Fibroblast of lung (primary cell): ENCODE results near the gene STK32C. TPM values are rescaled to one million over a fixed set of nuclear protein-coding genes. Genes with fewer than 3 reads are reported as not detected.

Experiments
- DNase-seq, 2 donors: peaks; one replicate each; pipeline versions ENCODE4 v3.0.0 to v3.0.0-alpha.2; 2010; ENCODE audit warnings: low read depth in 2 of 2
- H2AFZ ChIP-seq: 2 replicates; pipeline ENCODE4 v1.5.1; 2012; ENCODE audit warnings: low read length, control low read depth, inconsistent platforms
- H3K27ac ChIP-seq: 2 replicates; pipeline ENCODE4 v1.5.1; 2011; ENCODE audit warnings: low read length, control low read depth; ENCODE audit not compliant: insufficient read depth
- H3K27me3 ChIP-seq: 2 replicates; pipeline ENCODE4 v1.5.1; 2011; ENCODE audit warnings: mild to moderate bottlenecking, low read length; ENCODE audit not compliant: control insufficient read depth, insufficient read depth
- H3K36me3 ChIP-seq: 2 replicates; pipeline ENCODE4 v1.5.1; 2011; ENCODE audit warnings: low read length; ENCODE audit not compliant: control insufficient read depth, insufficient read depth
- H3K4me1 ChIP-seq: 2 replicates; pipeline ENCODE4 v1.5.1; 2011; ENCODE audit warnings: low read length; ENCODE audit not compliant: control insufficient read depth, insufficient read depth; ENCODE audit errors: extremely low read depth
- H3K4me2 ChIP-seq: 2 replicates; pipeline ENCODE4 v1.5.1; 2011; ENCODE audit warnings: low read length, control low read depth; ENCODE audit not compliant: insufficient read depth; ENCODE audit errors: extremely low read depth
- H3K4me3 ChIP-seq, 4 experiments: fragments of 200-600 bp in 1 of 4; sonication (generic) in 1 of 4; replicated peaks in 1 of 4; 2 replicates each; pipeline ENCODE4 v1.5.1; 2011 to 2016; ENCODE audit warnings: low read length in 4 of 4, low read depth in 3 of 4, mild to moderate bottlenecking in 3 of 4, control low read depth in 2 of 4, inconsistent platforms in 1 of 4, mixed read lengths in 1 of 4; ENCODE audit not compliant: insufficient read depth in 1 of 4; ENCODE audit errors: control extremely low read depth in 1 of 4
- H3K79me2 ChIP-seq: 2 replicates; pipeline ENCODE4 v1.5.1; 2012; ENCODE audit warnings: mild to moderate bottlenecking, low read length, inconsistent platforms; ENCODE audit not compliant: control insufficient read depth, insufficient read depth
- H3K9ac ChIP-seq: 2 replicates; pipeline ENCODE4 v1.5.1; 2011; ENCODE audit warnings: mild to moderate bottlenecking, low read length, control low read depth; ENCODE audit not compliant: insufficient read depth
- H3K9me3 ChIP-seq: 2 replicates; pipeline ENCODE4 v1.5.1; 2012; ENCODE audit warnings: low read depth, low read length; ENCODE audit not compliant: control insufficient read depth, insufficient read depth
- H4K20me1 ChIP-seq: 2 replicates; pipeline ENCODE4 v1.5.1; 2011; ENCODE audit warnings: low read length; ENCODE audit not compliant: control insufficient read depth, insufficient read depth; ENCODE audit errors: extremely low read depth
- CTCF ChIP-seq, 2 donors: IDR thresholded peaks in 1 of 2; conservative IDR thresholded peaks in 1 of 2; 1 replicate in 1 of 2; 2 replicates in 1 of 2; pipeline ENCODE4 v1.5.1; 2011 to 2012; ENCODE audit warnings: low read length in 2 of 2, control low read depth in 1 of 2, inconsistent platforms in 1 of 2, low read depth in 1 of 2, mild to moderate bottlenecking in 1 of 2
- EZH2 ChIP-seq: IDR thresholded peaks from 2 replicates; pipeline ENCODE4 v1.5.1; 2012; ENCODE audit warnings: low read length, control low read depth, mild to moderate bottlenecking; ENCODE audit errors: missing control alignments
- polyA plus RNA-seq, 2 donors: library from polyadenylated mRNA; depleted of rRNA in 1 of 2; stranded (reverse) in 1 of 2; unstranded in 1 of 2; fragments of >200 nt; gene quantifications; 2 replicates each; pipeline ENCODE4 v1.2.1, GENCODE V29; 2011 to 2012; ENCODE audit warnings: missing spikeins in 1 of 2
- total RNA-seq: library from RNA; depleted of rRNA; stranded (reverse); fragments of >200 nt; gene quantifications from 2 replicates; pipeline ENCODE4 v1.2.1, GENCODE V29; 2014

The STK32C gene
- total and polyA plus RNA-seq, 2 donors (not counting 1 experiment from before 2014, with no cell fraction given): 4.4 to 21.5 TPM

- Histone ChIP-seq H3K9me3 (no peaks in the 10 kb centered on the region), H3K27me3 (no peaks in the 10 kb centered on the region), H3K4me1 (no peaks in the 10 kb centered on the region), H2AFZ (no peak overlapping the region), H3K27ac (no peak overlapping the region), H4K20me1 (no peaks in the 10 kb centered on the region), H3K4me3 (no peak overlapping the region), H3K36me3 (no peaks in the 10 kb centered on the region), H3K4me2 (no peak overlapping the region), H3K9ac (no peak overlapping the region), H3K79me2 (no peaks in the 10 kb centered on the region)
- no peak for TF ChIP-seq CTCF (conservative IDR thresholded peaks at IDR 0.05 in 1 of 2, IDR thresholded peaks at IDR 0.05 in 1 of 2; ENCODE audit: low read depth in 1 of 2, low read length in 2 of 2)
- TF ChIP-seq EZH2: no peak
- DNase-seq: no peak
Measured at GRCh38 chr10:132350391-132350790, 42.6 kb upstream of the STK32C start.

- Histone ChIP-seq H3K4me3 (no peak overlapping the region), H4K20me1 (no peaks in the 10 kb centered on the region), H3K4me1 (no peaks in the 10 kb centered on the region), H3K79me2 (no peaks in the 10 kb centered on the region), H3K27me3 (no peaks in the 10 kb centered on the region), H3K36me3 (no peaks in the 10 kb centered on the region), H3K27ac (no peak overlapping the region), H3K9ac (no peak overlapping the region), H3K4me2 (no peak overlapping the region), H2AFZ (no peak overlapping the region), H3K9me3 (no peaks in the 10 kb centered on the region)
- DNase-seq: no peak
- no peak for TF ChIP-seq CTCF (conservative IDR thresholded peaks at IDR 0.05 in 1 of 2, IDR thresholded peaks at IDR 0.05 in 1 of 2; ENCODE audit: low read depth in 1 of 2, low read length in 2 of 2)
- no peak for TF ChIP-seq EZH2
Measured at GRCh38 chr10:132349766-132350165, 42.0 kb upstream of the STK32C start.

GRCh38 chr10:132347931-132348267 is 40.1 kb upstream of the STK32C start:
- no peaks in the 10 kb centered on the region for H3K27me3 ChIP-seq
- H3K4me1 ChIP-seq: no peaks in the 10 kb centered on the region
- no peak overlapping the region for H3K27ac ChIP-seq

More at GRCh38 chr10:132347931-132348267, 40.1 kb upstream of the STK32C start:
- no peak overlapping the region for H3K4me3 ChIP-seq
- H3K9ac ChIP-seq: no peak overlapping the region
- TF ChIP-seq EZH2 (no peak), CTCF (conservative IDR thresholded peaks at IDR 0.05 in 1 of 2, IDR thresholded peaks at IDR 0.05 in 1 of 2; ENCODE audit: low read depth in 1 of 2, low read length in 2 of 2) (no peak)
- H3K79me2 ChIP-seq: no peaks in the 10 kb centered on the region
- no peaks in the 10 kb centered on the region for H4K20me1 ChIP-seq
- H3K9me3 ChIP-seq: no peaks in the 10 kb centered on the region
- H2AFZ ChIP-seq: no peak overlapping the region
- no peak for DNase-seq
- H3K36me3 ChIP-seq: no peaks in the 10 kb centered on the region
- no peak overlapping the region for H3K4me2 ChIP-seq
